Liver (tissue), 9 donors: ENCODE measurements around the gene DUOXA1. TPM values are rescaled to one million over a fixed set of nuclear protein-coding genes. Genes with fewer than 3 reads are reported as not detected.

Source experiments
- DNase-seq: peaks from one replicate; pipeline ENCODE4 v3.0.0-alpha.2; 2017; ENCODE audit warnings: low spot score
- H3K27ac ChIP-seq, 2 donors: one replicate each; pipeline ENCODE4 v1.7.0; 2013; ENCODE audit warnings: inconsistent platforms in 2 of 2, low read length in 2 of 2, control low read depth in 1 of 2, low read depth in 1 of 2, mild to moderate bottlenecking in 1 of 2
- H3K27me3 ChIP-seq, 4 donors: one replicate each; pipeline versions ENCODE4 v1.6.1 to v1.7.0; 2013; ENCODE audit warnings: low read length in 3 of 4, inconsistent platforms in 1 of 4, mild to moderate bottlenecking in 1 of 4, moderate library complexity in 1 of 4; ENCODE audit not compliant: control insufficient read depth in 4 of 4, insufficient read depth in 4 of 4
- H3K36me3 ChIP-seq, 4 donors: one replicate each; pipeline versions ENCODE4 v1.6.1 to v1.7.0; 2013; ENCODE audit warnings: low read length in 3 of 4, mild to moderate bottlenecking in 3 of 4, low read depth in 1 of 4, moderate library complexity in 1 of 4; ENCODE audit not compliant: control insufficient read depth in 4 of 4, insufficient read depth in 3 of 4
- H3K4me1 ChIP-seq, 4 donors: one replicate each; pipeline versions ENCODE4 v1.6.1 to v1.7.0; 2013; ENCODE audit warnings: low read length in 3 of 4, mild to moderate bottlenecking in 3 of 4, moderate library complexity in 1 of 4; ENCODE audit not compliant: control insufficient read depth in 4 of 4, insufficient read depth in 4 of 4
- H3K4me3 ChIP-seq, 3 donors: one replicate each; pipeline versions ENCODE4 v1.6.1 to v1.7.0; 2013; ENCODE audit warnings: low read length in 3 of 3, control low read depth in 1 of 3, low read depth in 1 of 3, mild to moderate bottlenecking in 1 of 3
- H3K9ac ChIP-seq, 2 donors: one replicate each; pipeline ENCODE4 v1.7.0; 2013; ENCODE audit warnings: low read length in 2 of 2, mild to moderate bottlenecking in 2 of 2, moderate library complexity in 2 of 2, control low read depth in 1 of 2, low read depth in 1 of 2
- H3K9me3 ChIP-seq, 4 donors: one replicate each; pipeline versions ENCODE4 v1.6.1 to v1.7.0; 2013; ENCODE audit warnings: low read length in 3 of 4; ENCODE audit not compliant: control insufficient read depth in 4 of 4
- ATF3 ChIP-seq: IDR thresholded peaks from 2 replicates; pipeline ENCODE4 v1.6.1; 2016; ENCODE audit warnings: antibody characterized with exemption
- CTCF ChIP-seq: fragments of 150-350 bp; IDR thresholded peaks from 2 replicates; pipeline ENCODE4 v1.5.1; 2017; ENCODE audit warnings: improper control_type of control experiment, low read depth, low read length; ENCODE audit not compliant: missing input control
- EGR1 ChIP-seq, 2 donors: IDR thresholded peaks; 2 replicates each; pipeline ENCODE4 v1.6.1; 2016 to 2018; ENCODE audit warnings: antibody characterized with exemption in 2 of 2, low read depth in 2 of 2
- FOXA1 ChIP-seq: IDR thresholded peaks from 2 replicates; pipeline ENCODE4 v1.6.1; 2016; ENCODE audit warnings: antibody characterized with exemption
- FOXA2 ChIP-seq: IDR thresholded peaks from 2 replicates; pipeline ENCODE4 v1.6.1; 2016; ENCODE audit warnings: antibody characterized with exemption
- GABPA ChIP-seq, 2 donors: IDR thresholded peaks in 1 of 2; conservative IDR thresholded peaks in 1 of 2; 2 replicates each; pipeline ENCODE4 v1.6.1; 2016; ENCODE audit warnings: antibody characterized with exemption in 2 of 2, mild to moderate bottlenecking in 1 of 2, moderate library complexity in 1 of 2
- HNF4A ChIP-seq, 2 donors: conservative IDR thresholded peaks; 2 replicates each; pipeline ENCODE4 v1.6.1; 2016; ENCODE audit warnings: antibody characterized with exemption in 2 of 2, mild to moderate bottlenecking in 2 of 2
- HNF4G ChIP-seq: IDR thresholded peaks from 2 replicates; pipeline ENCODE4 v1.6.1; 2016; ENCODE audit warnings: antibody characterized with exemption
- JUND ChIP-seq, 2 donors: IDR thresholded peaks; 2 replicates each; pipeline ENCODE4 v1.6.1; 2016; ENCODE audit warnings: antibody characterized with exemption in 2 of 2
- MAX ChIP-seq: IDR thresholded peaks from 2 replicates; pipeline ENCODE4 v1.6.1; 2016; ENCODE audit warnings: antibody characterized with exemption
- NR2F2 ChIP-seq: IDR thresholded peaks from 2 replicates; pipeline ENCODE4 v1.6.1; 2016; ENCODE audit warnings: antibody characterized with exemption
- RAD21 ChIP-seq, 2 donors: IDR thresholded peaks; 2 replicates each; pipeline ENCODE4 v1.6.1; 2016; ENCODE audit warnings: antibody characterized with exemption in 2 of 2, mild to moderate bottlenecking in 2 of 2
- REST ChIP-seq: IDR thresholded peaks from 2 replicates; pipeline ENCODE4 v1.6.1; 2016; ENCODE audit warnings: antibody characterized with exemption, mild to moderate bottlenecking
- RXRA ChIP-seq, 2 donors: IDR thresholded peaks; 2 replicates each; pipeline ENCODE4 v1.6.1; 2017 to 2018; ENCODE audit warnings: antibody characterized with exemption in 2 of 2, mild to moderate bottlenecking in 1 of 2
- SP1 ChIP-seq: IDR thresholded peaks from 2 replicates; pipeline ENCODE4 v1.6.1; 2018; ENCODE audit warnings: antibody characterized with exemption, mild to moderate bottlenecking
- TAF1 ChIP-seq: conservative IDR thresholded peaks from 2 replicates; pipeline ENCODE4 v1.6.1; 2016; ENCODE audit warnings: antibody characterized with exemption, mild to moderate bottlenecking
- YY1 ChIP-seq: IDR thresholded peaks from 2 replicates; pipeline ENCODE4 v1.6.1; 2016; ENCODE audit warnings: antibody characterized with exemption, mild to moderate bottlenecking
- ZBTB33 ChIP-seq: IDR thresholded peaks from 2 replicates; pipeline ENCODE4 v1.6.1; 2016; ENCODE audit warnings: antibody characterized with exemption
- WGBS: extraction: QIAGEN DNeasy Blood & Tissue Kit; methylation state at CpG from one replicate; pipeline ENCODE4 v1.1.7; 2013; 5-methylcytosine and 5-hydroxymethylcytosine counted together
- polyA plus RNA-seq, 2 donors: library from polyadenylated mRNA; stranded (reverse) in 1 of 2; unstranded in 1 of 2; fragments of 200-250 nt in 1 of 2; fragments of >200 nt in 1 of 2; fragmentation: Nextera tagmentation in 1 of 2; extraction: Ambion mirVana in 1 of 2; gene quantifications; one replicate each; pipeline versions ENCODE4 v1.2.1 to v1.2.3, GENCODE V29; 2013 to 2015
- total RNA-seq, 2 donors: library from RNA; depleted of rRNA; stranded (reverse); fragments of >200 nt; gene quantifications; one replicate each; pipeline ENCODE4 v1.2.3, GENCODE V29; 2014
- donor health status: healthy.
- donor health status: healthy.
- donor health status: healthy.
- donor health status: healthy.
- donor health status: healthy.

DUOXA1 gene
- not detected for total RNA-seq
- polyA plus RNA-seq: under 1 TPM in 1 of 2 donors, not detected in 1; 0.02 TPM

- Histone ChIP-seq H3K4me1 (peaks cover 0 to 3% (median under 1%) of the 10 kb centered on the region in 4 donors), H3K4me3 (peak within 1 kb of the TSS in 1 of 3 donors; percentile 4), H3K36me3 (no peaks in the 10 kb centered on the region), H3K27me3 (peaks cover 0 to 12% (median 3%) of the 10 kb centered on the region in 4 donors), H3K9ac (no peak within 1 kb of the TSS), H3K27ac (no peak within 1 kb of the TSS), H3K9me3 (no peaks in the 10 kb centered on the region)
- 15% methylated on average over 46 of the region's 46 CpGs for WGBS
- no peak for DNase-seq
- TF ChIP-seq EGR1 (IDR thresholded peaks at IDR 0.05; ENCODE audit: low read depth in 2 of 2) (no peak), FOXA1 (no peak), JUND (IDR thresholded peaks at IDR 0.05) (no peak), NR2F2 (no peak), CTCF (no peak), MAX (no peak), ATF3 (no peak), GABPA (IDR thresholded peaks at IDR 0.05 in 1 of 2, conservative IDR thresholded peaks at IDR 0.05 in 1 of 2) (no peak), FOXA2 (no peak), RXRA (IDR thresholded peaks at IDR 0.05) (no peak), ZBTB33 (no peak), RAD21 (IDR thresholded peaks at IDR 0.05) (no peak), REST (no peak), HNF4G (no peak), TAF1 (no peak), YY1 (no peak), HNF4A (conservative IDR thresholded peaks at IDR 0.05) (no peak), SP1 (no peak)
These were observed at the start of gene DUOXA1, which contains the start of gene DUOX1 for GRCh38 chr15:45129651-45130129. Gene DUOXA1 (minus strand): TSS chr15:45129879. CDS start chr15:45123014, 6,865 bp downstream. Gene DUOX1 (plus strand): TSS chr15:45129994. CDS start chr15:45131967, 1,973 bp downstream.
